Right lobe of liver (tissue), 4 donors: Measurements from ENCODE around the gene ERFE.

ENCODE experiments used
- CTCF ChIP-seq, 4 donors: fragments of 200-600 bp in 3 of 4; fragments of 450-650 bp in 1 of 4; IDR thresholded peaks; one replicate each; pipeline versions ENCODE4 v1.5.1 to v1.8.0; 2016 to 2022; ENCODE audit warnings: antibody characterized with exemption in 4 of 4, mild to moderate bottlenecking in 2 of 4
- POLR2A ChIP-seq: fragments of 450-650 bp; IDR thresholded peaks from one replicate; pipeline ENCODE4 v1.6.1; 2017; ENCODE audit warnings: antibody characterized with exemption, mild to moderate bottlenecking
- donor health status: DM: no; HTN: no; CAD: no.
- donor health status: DM: no; HTN: no; CAD: no.
- donor health status: DM: no; HTN: yes; CAD: no.

GRCh38 chr2:238167761-238168160 lies 9.0 kb downstream of the ERFE start:
- TF ChIP-seq CTCF (IDR thresholded peaks at IDR 0.05) = no peak
- TF ChIP-seq POLR2A = no peak
